Measurements from ENCODE around the gene LMTK3. TPM values are rescaled to one million over a fixed set of nuclear protein-coding genes. Genes with fewer than 3 reads are reported as not detected.
A peak's percentile ranks its signal among the peaks of the same experiment; 100 is the strongest.

LMTK3 gene
- total RNA-seq, 2 donors from 2014 or later: 4.2 to 9.6 TPM

- TF ChIP-seq CTCF (IDR thresholded peaks at IDR 0.05) (no peak), POLR2A (IDR thresholded peaks at IDR 0.05) (no peak)
- Histone ChIP-seq H3K27ac (no peak overlapping the region), H3K9me3 (no peaks in the 10 kb centered on the region), H3K4me1 (peaks cover 41% of the 10 kb centered on the region), H3K27me3 (no peaks in the 10 kb centered on the region), H3K4me3 (no peak overlapping the region), H3K36me3 (replicated peaks in 1 of 2; ENCODE audit: insufficient read depth in 1 of 2, low read depth in 2 of 2) (no peaks in the 10 kb centered on the region)
- 57 to 67% methylated on average over 29 to 45 of the region's 46 CpGs for WGBS, 2 donors
- ATAC-seq (no peak), DNase-seq (no peak)
- intact Hi-C loops (cut with DNase I): no loop called here
Observed at GRCh38 chr19:48497728-48498594, 13.7 kb downstream of the LMTK3 start.

GRCh38 chr19:48496959-48497727 is 14.5 kb downstream of the LMTK3 start:
- no peak for DNase-seq
- H3K36me3 ChIP-seq (replicated peaks in 1 of 2; ENCODE audit: insufficient read depth in 1 of 2, low read depth in 2 of 2): no peaks in the 10 kb centered on the region
- TF ChIP-seq CTCF (IDR thresholded peaks at IDR 0.05): no peak
- TF ChIP-seq POLR2A (IDR thresholded peaks at IDR 0.05): no peak
- no peak overlapping the region for H3K27ac ChIP-seq
- H3K27me3 ChIP-seq: no peaks in the 10 kb centered on the region
- no peak for ATAC-seq
- intact Hi-C loops (cut with DNase I): no loop called here
- H3K4me1 ChIP-seq: peaks cover 41% of the 10 kb centered on the region
- no peaks in the 10 kb centered on the region for H3K9me3 ChIP-seq
- no peak overlapping the region for H3K4me3 ChIP-seq
- WGBS, 2 donors: 45 to 55% methylated on average over 5 to 36 of the region's 45 CpGs

DNA sequence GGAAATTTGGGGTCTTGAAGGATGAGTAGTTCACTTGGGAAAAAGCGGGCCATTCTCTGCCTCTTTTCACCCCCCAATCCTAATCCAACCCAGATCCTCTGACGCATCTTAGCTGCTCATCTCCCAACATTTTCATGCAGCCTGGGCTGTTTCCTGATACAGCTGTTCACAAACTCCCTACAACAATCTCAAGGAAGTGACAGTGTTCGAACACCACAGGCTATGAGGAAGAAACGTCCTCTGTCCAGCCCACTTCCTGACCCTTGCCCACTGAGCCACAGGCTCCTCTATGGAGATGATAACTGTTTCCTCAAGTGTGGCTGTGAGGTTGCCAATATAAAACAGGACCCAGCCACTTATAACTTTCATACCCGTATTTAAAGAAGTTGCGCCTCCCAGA is 16.2 kb downstream of the LMTK3 start:
- DNase-seq (no peak), ATAC-seq (no peak)
- H3K9me3 ChIP-seq: no peaks in the 10 kb centered on the region
- no peak overlapping the region for H3K4me3 ChIP-seq
- TF ChIP-seq POLR2A (IDR thresholded peaks at IDR 0.05) (no peak), CTCF (IDR thresholded peaks at IDR 0.05) (no peak)
- no peaks in the 10 kb centered on the region for H3K36me3 ChIP-seq (replicated peaks in 1 of 2; ENCODE audit: insufficient read depth in 1 of 2, low read depth in 2 of 2)
- intact Hi-C loops (cut with DNase I): no loop called here
- peak overlapping the region in 2 of 4 donors; percentile 5 to 16 for H3K27ac ChIP-seq
- H3K27me3 ChIP-seq: no peaks in the 10 kb centered on the region
- WGBS, 2 donors: 76 to 78% methylated on average over 6 of the region's 6 CpGs
- peaks cover 35% of the 10 kb centered on the region for H3K4me1 ChIP-seq

- DNase-seq (peak in 1 of 4 donors; percentile 24), ATAC-seq (peak; percentile 6)
- intact Hi-C loops (cut with DNase I): loop anchor here (5.0 kb wide), 1 partner anchor 88 kb away; no protein-coding TSS in a partner anchor
- Histone ChIP-seq H3K9me3 (no peaks in the 10 kb centered on the region), H3K36me3 (replicated peaks in 1 of 2; ENCODE audit: insufficient read depth in 1 of 2, low read depth in 2 of 2) (no peaks in the 10 kb centered on the region), H3K4me3 (no peak overlapping the region), H3K27ac (peak overlapping the region; percentile 45 to 79 (median 68)), H3K4me1 (peaks cover 41% of the 10 kb centered on the region), H3K27me3 (no peaks in the 10 kb centered on the region)
- 2% methylated on average over 17 to 64 of the region's 70 CpGs for WGBS, 2 donors
- TF ChIP-seq CTCF (IDR thresholded peaks at IDR 0.05) (no peak), POLR2A (IDR thresholded peaks at IDR 0.05) (no peak)
Observed at GRCh38 chr19:48493718-48494401, 17.8 kb downstream of the LMTK3 start.

Measured in body of pancreas (tissue), 4 donors.